ENCODE data around the gene THEM5.

THEM5 gene

GRCh38 chr1:151802372-151802771, 51.1 kb downstream of the THEM5 start:
- H3K36me3 ChIP-seq (ENCODE audit: control insufficient read depth, insufficient read depth, low read length), result no peaks in the 10 kb centered on the region
- no peaks in the 10 kb centered on the region for H3K4me1 ChIP-seq (ENCODE audit: control insufficient read depth, insufficient read depth, low read length)
- H3K9me3 ChIP-seq (ENCODE audit: control insufficient read depth, low read length), result no peaks in the 10 kb centered on the region
- no peak overlapping the region for H3K4me3 ChIP-seq (ENCODE audit: insufficient read depth, low read depth, low read length)
- no peak overlapping the region for H3K27ac ChIP-seq (ENCODE audit: insufficient read depth, low read depth, low read length, poor library complexity, severe bottlenecking)
- 91 to 93% methylated on average over 5 of the region's 5 CpGs for WGBS, 2 experiments
- H3K27me3 ChIP-seq (ENCODE audit: control insufficient read depth, insufficient read depth, low read length, poor library complexity, severe bottlenecking), result no peaks in the 10 kb centered on the region

DNA sequence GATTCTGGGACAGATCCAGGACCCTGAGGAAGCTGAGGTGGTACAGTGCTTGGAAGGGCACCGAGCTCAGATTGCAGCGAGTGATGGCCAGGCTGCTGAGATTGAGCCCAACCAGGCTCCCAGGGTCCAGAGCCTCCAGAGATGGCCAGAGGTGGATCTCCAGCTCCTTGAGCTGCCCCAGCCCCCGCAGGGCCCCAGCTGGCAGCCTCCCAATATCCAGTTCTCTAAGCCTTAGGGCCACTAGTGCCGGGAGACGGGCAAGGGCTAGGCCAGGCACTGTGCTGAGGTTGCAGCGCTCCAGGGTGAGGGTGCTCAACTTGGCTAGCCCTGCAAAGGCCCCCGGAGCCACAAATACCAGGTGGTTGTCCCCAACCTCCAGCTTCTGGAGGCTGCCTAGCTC, 51.7 kb downstream of the THEM5 start:
- H3K27me3 ChIP-seq (ENCODE audit: control insufficient read depth, insufficient read depth, low read length, poor library complexity, severe bottlenecking), result no peaks in the 10 kb centered on the region
- WGBS, 2 experiments, result 88 to 92% methylated on average over 7 of the region's 7 CpGs
- H3K36me3 ChIP-seq (ENCODE audit: control insufficient read depth, insufficient read depth, low read length), result no peaks in the 10 kb centered on the region

DNA sequence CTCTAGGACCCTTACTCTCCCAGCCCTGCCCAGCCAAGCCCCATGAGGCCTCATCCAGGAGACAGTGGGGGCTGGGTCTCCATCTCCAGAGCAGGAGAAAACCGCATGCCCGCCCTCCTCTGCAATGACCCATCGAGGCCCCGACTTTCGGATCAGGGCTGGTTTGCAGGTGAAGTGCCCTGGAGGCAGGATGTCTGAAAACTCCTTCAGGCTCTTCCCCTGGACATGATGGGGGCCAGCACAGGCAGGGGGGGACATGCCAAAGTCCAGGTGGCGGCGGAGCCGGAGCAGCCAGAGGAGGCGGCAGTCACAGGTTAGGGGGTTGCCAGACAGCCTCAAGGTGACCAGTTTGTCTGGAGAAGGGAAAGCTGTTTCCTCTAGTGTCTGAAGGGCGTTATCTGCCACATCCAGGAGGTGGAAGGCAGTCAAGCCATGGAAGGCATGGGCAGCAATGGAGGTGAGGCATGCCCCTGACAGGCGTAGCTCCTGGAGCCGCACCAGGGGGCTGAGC, 52.1 kb downstream of the THEM5 start:
- Histone ChIP-seq H3K27ac (ENCODE audit: insufficient read depth, low read depth, low read length, poor library complexity, severe bottlenecking) (no peak overlapping the region), H3K4me1 (ENCODE audit: control insufficient read depth, insufficient read depth, low read length) (no peaks in the 10 kb centered on the region), H3K9me3 (ENCODE audit: control insufficient read depth, low read length) (no peaks in the 10 kb centered on the region), H3K27me3 (ENCODE audit: control insufficient read depth, insufficient read depth, low read length, poor library complexity, severe bottlenecking) (no peaks in the 10 kb centered on the region), H3K4me3 (ENCODE audit: insufficient read depth, low read depth, low read length) (no peak overlapping the region), H3K36me3 (ENCODE audit: control insufficient read depth, insufficient read depth, low read length) (no peaks in the 10 kb centered on the region)
- WGBS, 2 experiments, result 95 to 96% methylated on average over 12 of the region's 12 CpGs

More for the DNA sequence above, 51.7 kb downstream of the THEM5 start:
- Histone ChIP-seq H3K4me3 (ENCODE audit: insufficient read depth, low read depth, low read length) (no peak overlapping the region), H3K4me1 (ENCODE audit: control insufficient read depth, insufficient read depth, low read length) (no peaks in the 10 kb centered on the region), H3K9me3 (ENCODE audit: control insufficient read depth, low read length) (no peaks in the 10 kb centered on the region), H3K27ac (ENCODE audit: insufficient read depth, low read depth, low read length, poor library complexity, severe bottlenecking) (no peak overlapping the region)

DNA sequence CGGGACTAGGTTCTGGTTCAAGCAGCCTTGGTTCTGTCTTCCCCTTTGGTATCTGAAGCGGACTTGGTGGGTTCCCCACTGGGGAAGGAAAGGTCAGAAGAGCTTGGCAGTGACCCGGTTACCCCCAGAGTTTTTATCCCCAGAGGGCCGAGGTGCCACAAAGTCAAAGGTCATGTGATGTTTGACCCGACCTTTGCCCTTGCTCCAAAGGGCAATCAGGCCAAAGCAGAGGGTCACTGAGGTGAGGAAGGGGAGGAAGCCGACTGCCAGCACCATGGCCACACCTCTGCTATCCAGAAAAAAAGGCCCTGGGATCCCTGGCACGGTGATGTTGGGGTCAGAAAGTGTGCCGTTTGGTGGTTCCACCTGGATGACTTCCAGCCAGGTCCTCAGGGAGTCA, 52.7 kb downstream of the THEM5 start:
- WGBS, 2 experiments, result 91 to 94% methylated on average over 8 of the region's 8 CpGs
- Histone ChIP-seq H3K36me3 (ENCODE audit: control insufficient read depth, insufficient read depth, low read length) (no peaks in the 10 kb centered on the region), H3K4me3 (ENCODE audit: insufficient read depth, low read depth, low read length) (no peak overlapping the region), H3K9me3 (ENCODE audit: control insufficient read depth, low read length) (no peaks in the 10 kb centered on the region), H3K4me1 (ENCODE audit: control insufficient read depth, insufficient read depth, low read length) (no peaks in the 10 kb centered on the region), H3K27me3 (ENCODE audit: control insufficient read depth, insufficient read depth, low read length, poor library complexity, severe bottlenecking) (no peaks in the 10 kb centered on the region), H3K27ac (ENCODE audit: insufficient read depth, low read depth, low read length, poor library complexity, severe bottlenecking) (no peak overlapping the region)

DNA sequence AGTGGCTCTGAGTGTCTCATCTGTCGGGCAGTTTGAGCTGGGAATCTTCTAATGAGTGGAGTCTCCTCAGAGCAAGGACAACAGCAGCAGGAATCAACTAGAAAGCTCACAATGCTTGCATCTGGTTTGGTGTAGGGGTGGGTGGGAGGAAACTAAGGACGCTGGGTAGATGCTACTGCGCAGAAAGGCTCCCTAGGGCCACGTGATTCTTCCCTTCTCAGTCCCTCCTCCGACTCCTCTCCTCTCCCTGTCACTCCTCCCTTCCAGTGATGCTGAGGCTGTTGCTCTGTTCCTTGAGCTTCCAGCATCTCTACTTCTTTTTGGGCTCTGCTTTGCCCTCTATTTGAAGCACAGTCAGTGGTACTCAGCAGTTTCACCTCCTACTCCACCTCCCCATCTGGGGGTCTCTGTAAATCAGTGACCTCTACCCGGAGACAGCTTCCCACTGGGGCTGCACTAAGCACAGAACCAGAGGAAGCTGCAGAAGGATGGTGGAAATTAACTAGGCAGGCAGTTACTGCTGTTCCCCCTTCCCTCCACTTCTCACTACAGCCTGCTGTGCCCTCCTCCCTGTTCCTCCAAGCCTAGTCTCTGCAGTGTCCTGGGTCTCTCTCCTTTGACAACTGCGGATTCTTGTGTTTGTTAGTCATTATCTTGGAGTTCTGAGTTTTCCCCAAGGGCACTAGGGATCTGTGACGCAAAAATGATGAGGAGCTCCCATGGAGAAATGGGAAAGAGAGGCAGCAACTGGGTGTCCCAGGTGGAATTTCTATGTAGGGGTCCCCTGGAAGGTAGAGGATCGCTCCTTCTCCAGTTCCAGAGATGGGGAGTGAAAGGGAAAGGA, 54.1 kb downstream of the THEM5 start:
- Histone ChIP-seq H3K27me3 (ENCODE audit: control insufficient read depth, insufficient read depth, low read length, poor library complexity, severe bottlenecking) (no peaks in the 10 kb centered on the region), H3K4me1 (ENCODE audit: control insufficient read depth, insufficient read depth, low read length) (no peaks in the 10 kb centered on the region), H3K27ac (ENCODE audit: insufficient read depth, low read depth, low read length, poor library complexity, severe bottlenecking) (no peak overlapping the region), H3K36me3 (ENCODE audit: control insufficient read depth, insufficient read depth, low read length) (no peaks in the 10 kb centered on the region), H3K4me3 (ENCODE audit: insufficient read depth, low read depth, low read length) (no peak overlapping the region), H3K9me3 (ENCODE audit: control insufficient read depth, low read length) (no peaks in the 10 kb centered on the region)
- WGBS, 2 experiments, result 44 to 48% methylated on average over 9 of the region's 9 CpGs

GRCh38 chr1:151798571-151798970, 54.9 kb downstream of the THEM5 start:
- no peaks in the 10 kb centered on the region for H3K4me1 ChIP-seq (ENCODE audit: control insufficient read depth, insufficient read depth, low read length)
- 92 to 94% methylated on average over 5 of the region's 5 CpGs for WGBS, 2 experiments
- H3K36me3 ChIP-seq (ENCODE audit: control insufficient read depth, insufficient read depth, low read length), result no peaks in the 10 kb centered on the region
- no peak overlapping the region for H3K27ac ChIP-seq (ENCODE audit: insufficient read depth, low read depth, low read length, poor library complexity, severe bottlenecking)
- H3K4me3 ChIP-seq (ENCODE audit: insufficient read depth, low read depth, low read length), result no peak overlapping the region
- no peaks in the 10 kb centered on the region for H3K27me3 ChIP-seq (ENCODE audit: control insufficient read depth, insufficient read depth, low read length, poor library complexity, severe bottlenecking)
- H3K9me3 ChIP-seq (ENCODE audit: control insufficient read depth, low read length), result no peaks in the 10 kb centered on the region
